Stimulated activated CD4-positive, alpha-beta T cell treated with anti-CD3 and anti-CD28 coated beads, Interleukin-1b, Interleukin-23, amount 100 ng/mL, for 48 hours (primary cell): ENCODE measurements around the gene KCNJ15.
A peak's percentile ranks its signal among the peaks of the same experiment; 100 is the strongest.

ENCODE experiments used
- DNase-seq: peaks from one replicate; pipeline ENCODE4 v3.0.0-alpha.2; 2020

Gene KCNJ15

DNA sequence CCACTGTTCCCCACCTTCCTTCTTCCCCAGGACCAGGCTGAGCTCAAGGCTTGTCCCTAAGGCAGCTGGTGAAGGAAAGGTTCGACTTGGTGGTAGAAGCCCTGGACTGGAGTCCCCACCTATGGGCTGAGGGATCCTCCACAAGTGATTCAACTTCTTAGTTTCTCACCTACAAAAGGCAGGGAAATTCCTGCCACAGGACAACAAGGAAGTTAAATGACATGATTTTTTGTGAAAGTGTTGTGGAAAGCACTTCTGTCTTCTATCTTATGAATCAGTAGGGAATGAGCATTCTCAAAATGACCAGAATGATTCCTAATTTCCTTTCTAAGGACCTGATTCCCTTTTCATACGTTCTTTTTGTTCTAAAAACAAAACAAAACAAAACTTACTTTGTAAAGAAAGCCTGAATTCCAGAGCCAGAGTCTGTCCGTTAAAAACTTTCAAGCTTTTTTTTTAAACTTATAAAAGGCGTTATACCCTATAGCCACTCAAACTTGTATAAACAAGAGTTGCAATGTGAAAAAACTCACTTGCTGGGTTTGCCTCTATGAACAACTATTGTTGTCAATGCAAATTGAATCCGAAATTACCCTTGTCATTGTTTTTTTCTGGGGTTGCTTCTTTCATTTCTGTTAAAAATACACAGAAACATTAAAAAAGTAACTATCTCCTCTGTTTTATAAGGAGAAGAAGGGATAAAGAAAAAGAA lies 12.2 kb downstream of the KCNJ15 start:
- no peak for DNase-seq

DNA sequence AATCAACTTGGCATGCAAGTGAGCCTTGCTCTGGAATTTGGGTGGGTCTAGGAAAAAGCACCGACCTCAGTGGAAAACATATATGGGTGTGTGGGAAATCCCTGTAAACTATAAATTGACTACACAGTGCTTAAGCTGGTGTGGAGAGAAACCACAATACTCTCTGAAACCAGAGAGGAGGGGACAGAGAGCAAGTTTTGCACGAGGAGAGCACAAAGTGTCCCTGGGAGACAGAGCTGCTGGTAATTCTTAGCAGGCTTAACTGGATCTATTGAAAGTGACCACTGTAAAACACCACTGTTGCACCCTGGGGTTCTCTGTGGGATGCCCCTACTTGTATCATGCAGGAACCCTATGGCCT lies 12.8 kb downstream of the KCNJ15 start:
- DNase-seq = no peak

DNA sequence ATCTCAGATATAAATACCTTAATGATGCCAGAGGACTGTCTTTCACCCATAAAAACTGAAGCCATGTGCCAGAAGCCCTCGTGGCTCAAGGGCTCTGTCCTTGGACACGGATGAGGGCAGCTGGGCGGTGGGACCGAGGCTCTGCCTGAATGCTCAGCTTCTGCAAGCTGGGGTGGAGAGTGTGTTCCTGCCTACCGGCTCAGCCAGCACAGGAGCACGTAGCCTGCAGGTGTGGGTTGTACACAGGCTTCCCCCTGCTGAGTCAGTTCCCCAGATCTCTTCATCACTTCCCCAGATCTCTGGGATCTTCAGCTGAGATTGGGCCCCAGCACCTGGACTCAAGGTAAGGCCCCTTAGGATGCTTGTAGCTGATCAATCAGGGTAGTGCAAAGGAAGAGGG lies 15.4 kb downstream of the KCNJ15 start:
- DNase-seq = no peak

DNA sequence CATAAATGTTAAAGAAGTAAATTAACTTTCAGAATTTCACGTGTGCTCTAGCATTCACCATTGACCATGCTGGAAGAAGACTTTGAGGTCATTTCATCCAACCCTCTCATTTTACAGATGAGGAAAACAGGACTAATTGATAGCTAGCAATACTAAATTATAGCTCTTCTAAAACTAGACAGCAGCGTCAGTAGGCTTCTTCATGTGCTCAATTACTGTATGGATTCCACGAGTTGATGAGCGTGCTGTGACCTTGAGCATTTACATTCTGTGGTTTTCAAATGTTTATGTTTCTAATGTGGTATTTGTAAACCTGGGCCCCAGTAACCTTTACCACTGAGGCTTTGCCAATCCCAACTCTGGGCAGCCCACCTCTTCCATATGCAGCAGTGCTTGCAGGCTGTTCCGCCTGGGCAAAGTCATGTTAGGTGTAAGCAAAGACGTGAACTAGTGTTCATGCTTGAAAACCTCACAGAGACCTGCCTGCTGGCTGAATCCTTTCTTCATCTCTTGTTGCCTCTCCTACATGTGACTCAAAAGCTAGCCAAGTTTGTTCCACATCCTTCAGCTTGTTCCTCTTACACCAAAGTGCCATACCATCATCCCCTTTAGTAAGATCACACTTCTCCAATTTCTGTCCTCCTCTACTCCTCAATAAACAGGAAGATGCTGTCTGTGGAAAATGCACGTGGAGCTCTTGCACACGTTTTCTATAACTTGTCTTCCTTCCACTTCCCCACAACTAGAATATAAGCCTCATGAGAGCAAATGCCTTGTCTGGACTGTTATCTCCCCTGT lies 17.2 kb downstream of the KCNJ15 start:
- no peak for DNase-seq

DNA sequence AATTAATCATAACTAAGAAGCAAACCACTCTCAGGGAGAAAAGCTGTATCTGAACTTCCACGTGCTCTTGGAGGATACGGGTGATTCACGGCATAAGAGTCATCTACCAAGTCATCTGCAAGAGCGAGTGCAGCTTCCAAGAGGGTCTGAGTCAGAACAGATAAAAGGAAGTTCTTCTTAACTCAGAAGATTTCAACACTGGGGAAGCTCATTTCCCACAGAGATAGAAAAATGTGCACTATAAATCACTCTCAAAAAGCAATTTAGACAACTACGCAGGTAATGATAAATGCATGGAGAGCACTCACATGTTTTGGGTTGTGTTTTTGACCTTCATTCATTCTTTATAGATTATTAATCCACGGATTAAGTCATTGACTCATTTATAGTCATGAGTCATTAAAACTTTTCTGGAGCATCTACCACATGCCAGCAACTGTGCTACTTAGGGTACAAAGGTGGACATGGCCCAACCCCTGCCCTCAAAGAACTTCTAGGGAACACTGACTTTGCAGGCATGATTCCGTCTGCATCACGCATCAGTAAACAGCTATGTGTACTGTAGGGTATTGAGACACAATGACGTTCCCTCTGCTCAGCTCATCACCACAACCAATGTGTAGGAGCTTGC lies 20.8 kb downstream of the KCNJ15 start:
- DNase-seq = peak; percentile 53

DNA sequence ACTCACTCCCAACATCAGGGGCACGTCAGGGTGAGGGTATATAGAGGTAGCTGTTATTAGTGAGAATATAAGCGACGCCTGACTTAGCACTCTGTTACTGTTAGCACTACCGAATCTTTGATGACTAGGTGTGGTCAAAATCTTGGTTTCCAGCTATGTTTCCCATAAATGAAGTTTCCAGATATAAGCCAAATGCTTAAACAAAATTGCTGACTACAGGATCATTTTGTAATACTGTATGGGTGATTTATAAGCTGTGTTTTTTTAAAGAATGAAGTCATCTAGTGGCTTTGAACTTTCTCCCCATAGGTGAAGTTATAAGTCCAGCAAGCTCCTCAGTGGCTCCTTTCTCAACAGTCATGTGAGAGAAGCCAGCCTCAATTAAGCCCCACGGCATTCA lies 23.7 kb downstream of the KCNJ15 start:
- DNase-seq = no peak

DNA sequence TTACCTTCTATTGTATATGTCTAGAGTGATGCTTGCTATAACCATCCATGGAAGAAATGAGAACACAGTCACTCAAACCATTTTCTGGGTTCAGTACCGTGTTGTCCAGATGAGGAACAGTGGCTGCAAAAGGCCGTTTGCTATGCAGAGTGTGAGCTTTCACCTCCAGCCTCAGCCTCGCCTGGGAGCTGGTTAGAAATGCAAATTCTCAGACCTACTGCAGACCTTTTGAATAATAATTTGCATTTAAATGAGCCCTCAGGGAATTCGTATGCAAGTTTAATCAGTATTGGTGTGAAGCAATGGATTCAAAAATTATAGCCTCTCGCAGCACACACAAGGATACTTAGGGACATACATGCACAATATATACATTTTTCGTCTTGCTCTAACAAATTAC lies 24.1 kb downstream of the KCNJ15 start:
- no peak for DNase-seq

DNA sequence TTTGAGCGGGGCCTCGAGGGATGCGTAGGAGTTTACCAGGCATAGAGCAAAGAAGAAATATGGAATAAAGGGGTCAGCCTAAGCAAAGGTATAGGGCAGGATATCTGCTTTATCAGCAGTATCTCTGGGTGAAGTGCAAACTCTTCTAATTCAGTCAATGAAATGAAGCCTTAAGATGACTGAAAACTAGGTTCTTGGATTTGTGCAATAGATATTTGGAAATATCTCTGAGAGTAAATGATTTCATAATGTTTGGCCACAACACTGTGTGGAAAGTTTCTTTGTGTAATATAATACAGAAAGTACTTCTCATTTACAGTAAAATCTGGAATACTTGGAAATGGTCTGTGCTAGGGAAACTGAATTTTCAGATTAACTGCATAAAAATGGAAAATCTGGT lies 26.1 kb downstream of the KCNJ15 start:
- DNase-seq = no peak

DNA sequence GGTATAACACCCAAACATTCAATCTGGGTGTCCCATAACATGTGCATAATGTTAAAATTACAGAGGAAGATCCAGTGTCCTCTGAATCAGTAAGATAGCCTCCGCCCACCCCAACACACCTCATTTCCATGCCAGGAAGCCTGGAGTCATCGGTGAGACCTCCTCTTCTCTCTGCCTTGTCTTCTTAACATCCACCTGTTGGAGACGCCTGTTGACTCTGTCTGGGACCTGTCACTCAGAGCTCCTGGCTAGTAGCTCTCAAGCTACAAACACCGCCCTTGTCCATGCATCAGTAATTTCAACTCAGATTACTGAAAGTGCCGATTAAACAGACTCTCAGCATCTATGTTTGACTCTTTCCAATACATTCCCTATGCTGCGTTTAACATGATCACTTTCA lies 27.4 kb downstream of the KCNJ15 start:
- no peak for DNase-seq

DNA sequence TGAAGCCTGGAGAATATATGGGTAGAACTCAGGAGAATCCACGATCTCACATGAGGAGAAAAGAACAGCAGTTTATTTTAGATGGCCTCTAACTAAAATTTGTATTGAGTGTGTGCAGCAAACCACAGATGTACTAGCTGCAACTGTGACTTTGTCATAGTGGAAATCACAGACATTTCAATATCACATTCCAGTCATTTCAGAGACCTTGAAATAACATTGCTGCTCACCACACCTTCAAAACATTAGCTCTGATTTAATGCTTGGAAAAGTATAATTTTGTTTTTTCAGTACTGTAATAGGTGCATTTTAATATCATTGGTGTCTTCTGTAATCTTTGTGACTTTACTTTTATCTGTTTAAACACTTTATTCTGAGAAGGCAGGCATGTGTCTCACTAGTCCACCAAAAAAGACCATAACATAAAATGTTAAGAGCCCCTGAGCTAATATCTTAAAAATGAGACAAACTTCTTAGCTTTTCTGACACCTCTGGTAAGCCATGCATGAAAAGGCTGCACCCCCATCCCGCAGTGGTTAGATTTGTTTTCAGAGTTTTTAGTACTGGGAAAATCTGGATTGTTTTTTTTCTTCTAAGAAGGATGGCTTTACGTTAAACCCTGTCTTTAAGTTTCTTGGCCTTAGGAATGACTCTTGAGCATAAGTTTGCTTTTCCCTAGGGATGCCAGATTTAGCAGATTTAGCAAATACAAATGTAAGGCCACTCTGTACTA lies 30.1 kb downstream of the KCNJ15 start:
- no peak for DNase-seq

DNA sequence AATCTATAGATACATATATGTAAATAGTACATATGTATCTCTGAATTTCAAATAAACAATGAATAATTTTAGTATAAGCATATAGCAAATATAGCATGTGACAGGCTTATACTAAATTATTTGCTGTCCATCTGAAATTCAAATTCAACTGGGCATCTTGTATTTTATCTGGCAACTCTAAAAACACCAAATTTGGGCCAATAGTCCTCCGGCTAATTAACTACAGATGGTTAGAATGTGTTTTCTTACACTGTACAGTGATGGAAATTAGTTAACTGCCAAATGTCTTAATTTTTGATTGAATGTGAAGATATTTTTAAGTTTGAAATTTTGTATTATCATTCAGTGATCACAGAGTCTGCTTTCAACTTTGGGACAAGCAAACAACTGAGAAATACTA lies 30.7 kb downstream of the KCNJ15 start:
- DNase-seq = no peak

DNA sequence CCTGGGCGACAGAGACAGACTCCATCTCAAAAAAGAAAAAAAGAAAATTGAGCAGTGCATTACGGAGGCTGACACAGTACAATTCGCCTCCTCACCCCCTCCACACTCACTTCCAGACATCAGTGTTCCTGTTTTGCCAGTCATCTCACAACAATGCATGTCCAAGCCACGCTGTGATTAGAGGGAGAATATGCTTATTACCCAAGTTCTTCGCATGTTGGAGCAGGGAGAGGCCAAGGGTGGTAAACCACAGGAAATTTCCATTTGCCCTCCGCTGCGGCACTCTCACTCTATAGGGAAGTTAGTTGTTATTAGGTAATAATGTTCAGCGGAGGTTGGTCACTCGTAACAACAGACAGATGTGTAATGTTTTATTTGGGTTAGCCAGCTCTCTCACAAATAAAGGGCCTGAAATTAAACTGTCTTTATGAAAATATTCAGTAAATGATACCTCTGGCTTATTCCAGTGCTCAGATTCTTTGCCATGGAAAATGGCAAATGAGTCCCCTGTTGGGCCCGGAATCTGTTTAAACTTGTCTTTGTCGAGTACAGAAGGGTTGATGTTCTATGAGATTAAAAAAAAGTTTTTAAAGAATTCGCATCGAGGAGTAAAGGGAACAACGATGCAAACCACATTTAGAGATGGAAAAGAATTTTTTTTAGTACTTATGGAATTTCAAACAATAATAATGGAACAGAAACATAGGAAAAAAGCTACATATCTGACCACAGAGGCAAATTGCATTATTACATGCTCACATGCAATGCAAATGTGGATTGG lies 33.1 kb downstream of the KCNJ15 start:
- DNase-seq = no peak

DNA sequence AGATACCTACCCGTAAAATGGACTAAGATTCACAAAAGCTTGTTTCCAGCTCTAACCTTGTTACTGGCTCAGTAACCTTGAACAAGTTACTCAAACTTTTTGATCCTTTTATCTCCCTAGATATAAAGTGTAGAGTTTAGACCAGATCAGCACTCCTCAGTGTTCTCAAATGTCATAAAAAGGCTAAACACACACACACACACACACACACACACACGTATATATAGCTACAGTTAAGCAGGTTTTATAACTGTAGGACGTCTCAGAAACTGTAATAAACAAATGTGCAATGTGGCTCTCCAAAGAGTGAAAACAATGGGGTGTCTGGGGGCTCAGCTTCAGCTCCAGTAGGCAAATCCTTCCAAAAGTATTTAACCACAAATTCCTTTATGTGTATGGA lies 34.0 kb downstream of the KCNJ15 start:
- DNase-seq = no peak

DNA sequence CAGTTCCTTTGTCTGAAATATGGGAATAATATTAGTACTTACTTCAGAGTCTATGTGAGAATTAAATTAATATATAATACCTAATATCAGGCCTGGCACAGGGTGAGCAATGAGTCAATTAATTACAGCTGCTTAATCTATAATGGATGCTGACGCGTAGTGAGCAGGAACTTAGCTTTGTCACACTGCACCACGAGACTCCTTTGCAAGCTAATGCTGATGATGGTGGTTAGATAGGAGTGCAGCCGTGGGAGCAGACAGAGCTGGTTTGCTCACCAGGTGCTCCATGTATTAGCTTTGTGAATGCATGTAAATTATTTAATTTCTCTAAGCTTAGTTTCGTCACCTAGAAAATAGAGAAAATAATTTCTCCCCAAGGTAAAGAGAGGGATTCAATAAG lies 35.1 kb downstream of the KCNJ15 start:
- no peak for DNase-seq

DNA sequence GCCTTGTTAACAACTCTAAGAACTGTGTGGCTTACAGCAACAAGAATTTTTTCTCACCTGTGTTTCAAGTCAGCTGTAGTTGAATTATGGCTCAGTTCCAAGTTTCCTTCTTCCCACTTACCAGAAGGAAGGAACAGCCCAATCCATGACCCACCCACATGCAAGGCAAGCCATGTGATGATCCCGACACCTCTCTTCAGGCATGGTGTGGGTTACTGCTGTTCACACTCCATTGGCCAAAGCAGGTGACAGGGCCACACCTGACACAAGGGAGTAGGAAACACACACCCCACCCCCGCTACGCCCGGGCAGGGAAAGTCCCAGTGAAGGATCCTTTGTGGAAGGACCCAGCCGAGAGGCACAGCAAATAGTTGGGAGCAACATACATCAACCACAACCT lies 36.3 kb downstream of the KCNJ15 start:
- no peak for DNase-seq

DNA sequence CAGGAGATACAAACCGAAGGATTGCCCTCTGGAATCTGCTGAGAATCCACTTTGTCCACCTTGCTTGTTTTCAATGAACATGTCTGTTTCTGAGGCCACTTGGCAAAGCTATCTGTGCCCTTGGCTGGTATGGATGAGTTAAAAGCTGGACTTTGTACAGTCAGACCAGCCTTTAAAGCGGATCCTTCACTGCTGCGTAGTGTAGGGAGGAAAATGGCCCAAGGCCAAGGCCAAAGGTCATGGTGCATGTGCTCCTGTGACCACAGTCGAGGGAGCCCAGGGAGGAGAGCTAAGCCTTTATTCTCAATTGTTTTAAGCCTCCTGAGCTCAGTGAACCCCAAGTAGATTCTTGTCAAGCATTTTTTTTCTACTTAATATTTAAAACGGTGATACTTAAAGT lies 37.0 kb downstream of the KCNJ15 start:
- no peak for DNase-seq

DNA sequence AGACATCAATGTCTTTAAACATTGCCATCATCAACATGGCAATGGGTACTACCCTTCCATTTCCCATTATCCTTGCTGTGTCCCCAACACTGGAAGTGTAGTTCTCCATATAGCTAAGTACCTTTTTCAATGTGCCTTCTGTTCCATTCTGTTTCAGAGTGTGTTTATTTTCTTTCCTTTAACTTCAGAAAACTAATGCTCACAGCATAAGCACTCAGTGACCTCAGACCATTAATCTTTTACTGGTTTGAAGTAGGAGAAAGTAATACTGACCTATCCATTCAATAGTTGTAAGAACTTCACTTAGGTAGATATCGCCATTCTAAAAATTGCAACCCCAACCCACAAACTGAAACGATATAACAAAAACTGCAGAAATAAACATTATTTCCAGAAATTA lies 37.8 kb downstream of the KCNJ15 start:
- DNase-seq = no peak

DNA sequence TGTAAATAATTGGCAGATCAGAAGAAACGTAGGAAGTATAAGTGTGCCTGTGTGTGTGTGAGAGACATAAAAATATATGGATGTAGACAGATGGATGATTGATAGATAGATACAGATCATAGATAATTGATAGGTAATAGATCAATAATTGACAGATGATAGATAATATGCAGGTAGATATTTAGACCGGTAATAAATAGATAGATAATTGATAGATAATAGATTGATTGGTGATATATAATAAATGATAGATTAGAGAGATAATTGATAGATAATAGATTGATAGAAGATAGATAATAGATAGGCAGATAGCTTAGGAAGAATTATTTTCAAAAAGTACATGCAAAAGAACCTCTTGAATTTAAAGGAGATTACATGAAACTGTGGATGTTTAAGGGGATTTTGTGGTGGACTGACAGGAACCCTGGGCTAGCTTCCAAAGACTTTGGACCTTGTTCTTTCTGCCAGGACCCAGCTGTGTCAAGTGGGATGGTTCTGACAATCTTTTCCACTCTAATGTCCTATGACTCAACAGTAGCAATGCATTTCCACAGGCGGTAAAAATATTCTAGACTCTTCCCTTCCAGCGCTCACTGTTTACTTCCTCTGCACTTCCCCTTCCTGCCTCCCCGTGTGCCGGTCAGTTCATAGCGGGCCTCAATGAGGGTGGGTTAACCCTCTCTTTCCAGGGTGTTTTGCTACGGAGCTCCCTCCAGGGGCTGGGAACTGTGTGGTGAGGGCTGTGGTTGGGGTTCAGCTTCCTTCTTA lies 39.4 kb downstream of the KCNJ15 start:
- no peak for DNase-seq

DNA sequence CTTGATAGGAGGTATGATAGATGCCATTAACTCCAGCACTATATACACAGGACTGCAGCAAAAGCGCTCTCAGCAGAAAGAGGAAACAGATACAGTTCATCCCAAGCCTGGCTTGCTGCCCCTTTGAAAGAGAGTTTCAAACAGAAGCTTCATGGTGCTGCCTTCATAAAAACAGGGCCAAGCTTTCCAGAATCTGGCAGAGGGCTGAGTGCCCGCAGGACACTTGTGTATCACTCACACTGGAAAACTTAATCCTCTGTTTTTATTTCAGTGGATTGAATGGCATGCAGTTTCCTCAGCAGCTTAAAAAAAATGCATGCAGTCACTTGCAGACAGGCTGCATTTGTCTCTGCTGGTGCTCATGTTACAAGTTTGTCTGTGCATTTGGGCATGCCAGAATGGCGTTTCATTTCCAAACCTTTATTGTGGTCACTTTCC lies 40.4 kb downstream of the KCNJ15 start:
- DNase-seq = no peak

DNA sequence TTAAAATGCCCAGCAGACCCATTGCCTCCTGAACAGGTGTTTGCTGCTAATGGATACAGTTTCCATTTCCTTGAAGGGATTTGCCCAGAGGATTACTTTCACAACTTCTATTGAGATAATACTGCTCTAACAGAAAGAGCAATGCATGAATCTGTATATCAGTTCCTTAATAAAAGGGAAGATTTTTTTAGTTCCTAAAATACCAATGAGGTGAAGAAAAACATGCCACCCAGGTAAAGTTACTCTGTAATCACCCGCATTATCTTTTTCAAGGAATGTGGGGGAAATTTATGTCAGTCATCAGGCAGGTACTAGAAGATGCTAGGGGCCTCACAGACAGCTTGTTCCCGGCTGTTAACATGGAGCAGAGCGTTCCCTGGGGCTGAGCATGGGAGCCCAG lies 41.1 kb downstream of the KCNJ15 start:
- DNase-seq = no peak

DNA sequence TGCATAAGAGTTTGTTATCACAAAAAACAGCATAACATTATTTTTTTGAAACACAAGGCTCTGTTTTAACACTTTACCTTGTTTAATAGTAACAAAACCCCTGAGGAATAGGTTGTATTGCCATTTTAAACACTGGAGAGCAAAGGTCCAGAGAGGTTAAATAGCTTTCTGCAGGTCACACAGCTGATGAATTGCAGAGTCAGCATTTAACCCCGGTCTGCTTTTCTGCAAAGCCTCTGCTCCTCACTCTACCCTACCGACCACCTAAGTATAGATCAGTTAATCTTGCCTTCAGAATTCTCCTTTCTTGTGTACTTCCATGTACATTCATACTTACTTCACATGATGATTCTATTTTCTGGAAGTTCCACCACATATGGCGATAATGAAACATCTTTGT lies 42.0 kb downstream of the KCNJ15 start:
- no peak for DNase-seq

DNA sequence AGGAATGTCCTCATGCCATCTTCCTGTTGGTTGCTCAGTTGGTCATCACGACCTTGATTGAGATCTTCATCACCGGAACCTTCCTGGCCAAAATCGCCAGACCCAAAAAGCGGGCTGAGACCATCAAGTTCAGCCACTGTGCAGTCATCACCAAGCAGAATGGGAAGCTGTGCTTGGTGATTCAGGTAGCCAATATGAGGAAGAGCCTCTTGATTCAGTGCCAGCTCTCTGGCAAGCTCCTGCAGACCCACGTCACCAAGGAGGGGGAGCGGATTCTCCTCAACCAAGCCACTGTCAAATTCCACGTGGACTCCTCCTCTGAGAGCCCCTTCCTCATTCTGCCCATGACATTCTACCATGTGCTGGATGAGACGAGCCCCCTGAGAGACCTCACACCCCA lies 42.9 kb downstream of the KCNJ15 start:
- DNase-seq = no peak
